NT2/D1 (cell line): Measurements from ENCODE around the gene ZNF536.

Experiments used
- YY1 ChIP-seq: IDR thresholded peaks from 2 replicates; pipeline ENCODE4 v1.6.1; 2011; ENCODE audit not compliant: insufficient read length, insufficient read depth
- ZNF274 ChIP-seq: IDR thresholded peaks from 2 replicates; pipeline ENCODE4 v1.6.1; 2011; ENCODE audit warnings: mild to moderate bottlenecking, low read depth, low read length

DNA sequence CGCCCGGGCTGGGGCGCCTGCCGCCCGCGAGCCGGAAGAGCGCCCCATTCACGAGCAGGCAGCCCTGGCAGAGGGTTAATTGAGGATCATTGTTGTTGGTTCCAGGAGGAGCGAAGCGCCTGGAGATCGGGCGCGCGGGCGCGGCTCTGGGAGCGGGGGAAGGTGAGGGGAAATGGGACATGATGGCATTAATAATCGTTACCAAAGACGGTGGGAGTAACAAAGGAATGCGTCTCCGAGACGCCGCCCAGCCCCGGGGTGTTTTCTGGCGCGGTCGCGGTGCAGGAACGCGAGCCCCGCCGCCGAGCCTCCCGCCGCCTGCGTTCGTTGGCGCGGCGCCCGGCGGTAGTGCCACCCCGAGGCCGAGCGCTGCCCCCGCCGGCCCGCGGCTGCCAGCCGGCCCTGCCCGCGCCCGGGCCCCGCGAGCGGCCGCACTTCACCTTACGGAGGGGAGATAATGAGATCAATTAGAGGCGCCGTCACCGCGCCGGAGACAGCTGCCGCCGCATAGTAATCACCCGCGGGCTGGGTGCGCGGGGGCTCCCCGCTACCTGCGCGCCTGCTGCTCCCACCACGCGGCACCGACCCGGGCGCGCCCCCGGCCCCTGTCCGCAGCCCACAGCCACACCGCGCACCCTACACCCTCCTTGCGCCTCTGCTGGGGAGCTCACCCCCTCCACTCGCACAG is 2.8 kb downstream of the ZNF536 start:
- TF ChIP-seq YY1 (no peak), ZNF274 (no peak)
